Stimulated activated CD8-positive, alpha-beta memory T cell treated with anti-CD3 and anti-CD28 coated beads, Interleukin-4, amount 100 ng/mL, for 4 hours (primary cell): ENCODE data around the gene C12orf57.
A peak's percentile ranks its signal among the peaks of the same experiment; 100 is the strongest.

Experiments used
- DNase-seq, 2 donors: peaks; one replicate each; pipeline ENCODE4 v3.0.0-alpha.2; 2020; ENCODE audit warnings: low read depth in 2 of 2, low spot score in 1 of 2

Gene C12orf57

DNA sequence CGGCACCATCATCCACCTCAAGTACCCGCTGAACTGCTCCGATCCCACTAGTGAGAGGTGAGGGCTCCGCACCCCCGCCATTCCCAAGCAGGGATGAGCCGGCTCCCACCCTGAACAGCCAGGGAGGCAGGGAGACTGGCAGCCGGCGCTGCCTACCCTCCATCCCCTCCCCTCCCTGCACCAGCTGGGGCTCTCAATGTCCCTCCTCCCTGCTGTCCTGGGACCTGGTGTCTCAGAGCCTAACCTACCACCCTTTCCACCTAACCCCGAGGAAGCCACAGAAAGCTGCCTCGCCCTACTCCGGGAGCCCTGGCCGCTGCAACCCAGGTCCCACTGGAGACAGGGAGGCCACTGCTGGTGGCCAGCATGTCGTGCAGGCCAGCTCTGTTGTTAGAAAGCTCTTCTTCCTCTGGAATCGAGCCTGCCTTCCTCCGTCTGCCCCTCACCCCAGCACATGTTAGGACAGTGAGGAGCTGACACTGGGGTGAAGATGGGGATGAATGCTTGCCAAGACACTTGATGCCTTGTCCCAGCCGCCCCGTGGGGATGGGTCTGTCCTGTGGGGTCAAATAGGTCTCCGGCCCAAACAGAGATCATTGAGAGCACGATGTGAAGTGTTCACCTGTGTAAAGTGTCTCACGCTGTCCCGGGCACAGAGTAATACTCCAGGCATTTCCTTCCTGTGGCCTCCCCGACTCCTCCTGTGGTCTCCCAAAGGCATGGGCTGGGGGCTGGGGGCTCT, 8.5 kb downstream of the C12orf57 start:
- no peak for DNase-seq

- DNase-seq: no peak
These were observed 9.1 kb downstream of the C12orf57 start for GRCh38 chr12:6952863-6953441.

GRCh38 chr12:6953442-6954315, 9.9 kb downstream of the C12orf57 start:
- peak; percentile 79 to 84 for DNase-seq

DNA sequence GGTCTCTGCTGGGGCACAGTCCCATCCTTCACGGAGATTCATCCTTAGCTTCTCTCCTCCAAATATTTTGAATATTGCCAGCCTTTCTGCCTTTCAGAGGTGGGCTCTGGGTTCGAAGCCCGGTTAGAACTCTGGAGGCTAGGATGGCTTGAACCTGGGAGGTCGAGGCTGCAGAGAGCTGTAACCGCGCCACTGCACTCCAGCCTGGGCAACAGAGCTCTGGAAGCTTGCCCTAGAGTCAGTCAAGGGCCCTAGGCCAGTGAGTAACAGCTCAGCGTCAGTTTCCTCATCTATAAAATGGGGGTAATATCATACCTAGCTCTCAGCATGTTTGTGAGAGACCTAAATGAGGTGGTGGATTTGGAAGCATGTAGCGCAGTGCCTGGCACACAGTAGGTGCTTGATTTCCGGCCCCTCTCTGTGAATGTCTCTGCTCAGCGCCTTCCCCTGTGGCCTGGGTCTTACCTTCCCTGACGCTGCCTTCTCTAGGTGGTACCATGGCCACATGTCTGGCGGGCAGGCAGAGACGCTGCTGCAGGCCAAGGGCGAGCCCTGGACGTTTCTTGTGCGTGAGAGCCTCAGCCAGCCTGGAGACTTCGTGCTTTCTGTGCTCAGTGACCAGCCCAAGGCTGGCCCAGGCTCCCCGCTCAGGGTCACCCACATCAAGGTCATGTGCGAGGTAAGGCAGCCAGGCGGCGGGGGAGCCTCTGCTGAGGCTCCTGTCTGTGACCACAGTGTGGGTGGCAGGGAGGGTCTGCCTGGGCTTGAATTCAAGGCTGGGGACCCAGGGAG, 10.7 kb downstream of the C12orf57 start:
- DNase-seq: no peak

DNA sequence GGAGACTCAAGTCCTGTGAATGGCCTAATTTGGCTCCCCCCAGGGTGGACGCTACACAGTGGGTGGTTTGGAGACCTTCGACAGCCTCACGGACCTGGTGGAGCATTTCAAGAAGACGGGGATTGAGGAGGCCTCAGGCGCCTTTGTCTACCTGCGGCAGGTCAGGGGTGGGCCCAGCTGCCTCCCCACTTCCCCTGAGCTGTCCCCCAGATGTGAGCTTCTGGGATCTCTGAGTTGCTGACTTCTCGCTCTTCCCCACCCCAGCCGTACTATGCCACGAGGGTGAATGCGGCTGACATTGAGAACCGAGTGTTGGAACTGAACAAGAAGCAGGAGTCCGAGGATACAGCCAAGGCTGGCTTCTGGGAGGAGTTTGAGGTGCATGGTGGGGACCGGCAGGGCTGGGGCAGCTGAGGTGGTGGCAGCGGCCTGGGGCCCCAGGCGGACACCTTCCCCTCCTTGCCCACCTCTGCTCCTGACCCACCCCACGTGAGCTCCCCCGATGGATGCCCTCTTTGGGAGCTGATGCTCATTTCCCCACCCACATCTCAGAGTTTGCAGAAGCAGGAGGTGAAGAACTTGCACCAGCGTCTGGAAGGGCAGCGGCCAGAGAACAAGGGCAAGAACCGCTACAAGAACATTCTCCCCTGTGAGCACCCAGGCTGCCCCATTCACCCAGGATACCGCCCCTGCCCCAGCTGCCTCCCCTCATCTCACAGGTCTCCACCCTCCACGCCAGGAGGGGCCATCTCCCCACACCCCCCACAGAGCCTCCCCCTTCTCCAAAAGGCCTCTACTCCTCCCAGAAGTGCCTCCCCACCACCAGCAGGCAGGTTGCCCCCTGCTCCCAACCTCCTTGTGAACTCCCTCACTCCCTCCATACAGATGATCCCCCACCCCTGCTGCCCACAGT, 11.5 kb downstream of the C12orf57 start:
- DNase-seq: no peak

DNA sequence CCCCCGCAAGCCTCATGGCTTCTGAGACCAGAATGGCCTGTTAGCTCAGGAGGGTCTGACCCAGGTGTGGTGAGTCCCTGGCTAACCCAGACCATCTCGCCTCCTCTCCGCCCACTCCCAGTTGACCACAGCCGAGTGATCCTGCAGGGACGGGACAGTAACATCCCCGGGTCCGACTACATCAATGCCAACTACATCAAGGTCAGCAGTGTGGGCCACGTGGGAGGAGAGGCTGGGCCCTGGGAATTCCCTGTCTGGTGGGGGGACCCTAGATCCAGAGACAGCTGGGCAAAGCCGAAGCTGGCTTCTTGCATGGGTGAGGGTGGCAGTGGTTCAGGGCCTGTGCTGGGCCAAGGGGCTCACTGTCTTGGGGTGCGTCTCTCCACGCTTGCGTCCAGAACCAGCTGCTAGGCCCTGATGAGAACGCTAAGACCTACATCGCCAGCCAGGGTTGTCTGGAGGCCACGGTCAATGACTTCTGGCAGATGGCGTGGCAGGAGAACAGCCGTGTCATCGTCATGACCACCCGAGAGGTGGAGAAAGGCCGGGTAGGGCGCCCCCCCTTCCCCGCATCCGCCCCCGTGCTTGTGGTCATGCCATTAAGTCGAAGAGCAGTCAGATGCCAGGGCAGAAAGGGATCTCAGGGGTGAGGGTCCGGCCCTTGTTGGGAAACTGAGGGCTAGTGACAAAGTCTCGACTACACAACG, 12.4 kb downstream of the C12orf57 start:
- DNase-seq: no peak

DNA sequence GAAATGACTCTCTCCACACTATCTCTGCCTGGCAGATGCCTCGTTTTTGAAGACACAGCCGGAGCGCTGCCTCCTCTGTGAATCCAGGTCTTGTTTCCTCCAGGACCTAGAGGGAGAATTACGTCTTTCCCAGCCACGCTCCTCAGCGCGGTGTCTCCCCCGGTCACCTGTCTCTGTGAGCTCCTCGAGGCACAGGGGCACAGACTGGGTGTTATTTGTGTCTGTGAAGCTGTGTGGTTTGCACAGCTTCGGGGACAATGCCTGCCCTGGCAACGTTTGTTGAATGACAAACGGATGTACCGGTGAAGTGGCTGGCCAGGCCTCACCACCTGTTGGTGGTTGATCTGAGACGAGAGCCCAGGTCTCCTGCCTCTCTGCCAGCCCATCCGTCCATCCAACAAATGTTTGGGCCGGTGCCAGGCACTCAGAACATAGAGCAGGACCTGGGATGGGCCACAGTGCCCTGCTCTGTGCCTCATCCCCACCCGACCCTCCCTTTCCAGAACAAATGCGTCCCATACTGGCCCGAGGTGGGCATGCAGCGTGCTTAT, 13.4 kb downstream of the C12orf57 start:
- no peak for DNase-seq

DNA sequence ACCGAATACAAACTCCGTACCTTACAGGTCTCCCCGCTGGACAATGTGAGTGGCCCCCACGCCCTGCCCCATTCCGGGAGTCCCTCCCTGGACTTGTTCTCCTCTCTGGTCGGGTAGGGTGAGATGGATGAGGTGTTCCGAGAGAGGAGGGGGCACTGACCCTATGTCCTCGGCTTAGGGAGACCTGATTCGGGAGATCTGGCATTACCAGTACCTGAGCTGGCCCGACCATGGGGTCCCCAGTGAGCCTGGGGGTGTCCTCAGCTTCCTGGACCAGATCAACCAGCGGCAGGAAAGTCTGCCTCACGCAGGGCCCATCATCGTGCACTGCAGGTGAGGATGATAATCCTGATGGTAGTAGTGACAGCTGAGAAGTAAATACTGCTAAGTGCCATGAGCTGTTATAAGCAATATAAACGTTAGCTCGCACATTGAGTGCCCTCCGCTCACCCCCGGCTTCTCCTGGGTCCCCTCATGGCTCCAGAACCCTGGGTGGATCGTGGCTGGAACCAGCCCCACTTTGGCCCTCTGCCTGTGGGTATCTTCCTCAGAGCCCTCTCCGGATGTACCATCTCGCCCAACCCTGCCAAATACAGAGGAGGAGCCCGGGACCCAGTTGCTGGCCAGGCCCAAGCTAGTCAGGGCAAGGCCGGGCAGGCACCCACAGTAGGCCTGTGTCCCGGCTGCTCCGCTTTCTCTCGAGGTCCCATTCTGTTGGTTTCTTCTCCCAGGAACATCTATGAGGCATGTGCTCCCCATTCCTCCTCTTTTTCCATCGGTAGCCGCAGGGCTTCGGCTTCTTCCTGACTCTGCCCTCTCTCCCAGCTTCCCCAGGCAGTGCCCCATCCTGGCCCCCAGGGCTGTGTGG, 14.2 kb downstream of the C12orf57 start:
- no peak for DNase-seq

DNA sequence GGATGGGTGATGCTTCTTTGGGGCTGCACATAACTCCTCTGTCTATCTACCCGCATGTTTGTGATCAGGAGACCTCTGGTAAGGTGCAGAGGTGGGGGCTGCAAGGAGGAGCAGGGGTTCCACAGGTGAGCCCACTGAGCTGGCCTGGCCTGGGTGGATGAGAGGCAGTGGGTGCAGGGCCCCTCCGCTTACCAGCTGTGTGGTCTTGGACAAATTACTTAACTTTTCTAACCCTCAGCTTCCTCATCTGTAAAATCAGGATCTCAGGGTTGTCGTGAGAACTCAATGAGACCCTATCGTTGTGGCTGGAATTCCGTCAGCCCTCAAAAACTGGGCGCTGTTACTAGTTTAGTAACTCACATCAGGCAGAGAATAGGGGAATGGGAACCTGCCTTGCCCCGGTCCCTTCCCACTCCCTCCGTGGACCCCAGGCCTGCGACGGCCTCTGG, 14.8 kb downstream of the C12orf57 start:
- DNase-seq: no peak

DNA sequence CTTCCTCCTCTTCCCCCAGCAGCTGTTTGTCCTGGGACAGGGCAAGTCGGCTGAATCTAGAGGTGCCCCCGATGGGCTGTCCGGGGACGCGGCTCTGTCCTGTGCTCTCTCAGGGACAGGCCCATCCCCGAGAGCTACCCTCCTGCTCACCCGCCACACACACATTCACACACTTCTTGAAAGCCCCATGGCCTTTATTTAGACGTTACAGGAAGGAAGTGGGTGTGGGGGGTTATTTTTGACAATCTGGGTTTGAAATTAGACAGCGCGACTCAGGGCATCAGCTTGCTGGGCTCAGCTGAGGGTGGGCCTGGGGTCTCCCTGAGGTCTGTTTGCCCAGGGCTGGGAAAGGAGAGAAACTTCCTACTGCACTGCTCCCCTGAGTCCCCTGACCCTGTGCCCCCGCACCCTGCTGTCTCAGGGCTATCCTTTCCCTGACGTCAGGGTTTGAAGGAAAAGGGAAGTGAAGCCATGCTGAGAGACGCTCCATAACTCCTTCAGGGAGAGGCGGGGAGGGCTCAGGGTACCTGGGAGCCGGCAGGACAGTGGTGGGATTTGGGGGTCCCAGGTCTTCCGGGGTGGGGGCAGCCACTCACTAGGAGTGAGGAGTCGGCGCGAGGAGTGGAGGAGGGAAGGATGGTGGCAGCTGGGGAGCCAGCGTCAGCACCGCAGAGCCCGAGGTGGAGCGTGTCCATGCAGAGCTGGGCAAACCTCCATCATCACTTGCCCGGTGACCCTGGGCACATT, 15.4 kb downstream of the C12orf57 start:
- no peak for DNase-seq

- DNase-seq: no peak
These were observed 16.2 kb downstream of the C12orf57 start for GRCh38 chr12:6959805-6960592.

DNA sequence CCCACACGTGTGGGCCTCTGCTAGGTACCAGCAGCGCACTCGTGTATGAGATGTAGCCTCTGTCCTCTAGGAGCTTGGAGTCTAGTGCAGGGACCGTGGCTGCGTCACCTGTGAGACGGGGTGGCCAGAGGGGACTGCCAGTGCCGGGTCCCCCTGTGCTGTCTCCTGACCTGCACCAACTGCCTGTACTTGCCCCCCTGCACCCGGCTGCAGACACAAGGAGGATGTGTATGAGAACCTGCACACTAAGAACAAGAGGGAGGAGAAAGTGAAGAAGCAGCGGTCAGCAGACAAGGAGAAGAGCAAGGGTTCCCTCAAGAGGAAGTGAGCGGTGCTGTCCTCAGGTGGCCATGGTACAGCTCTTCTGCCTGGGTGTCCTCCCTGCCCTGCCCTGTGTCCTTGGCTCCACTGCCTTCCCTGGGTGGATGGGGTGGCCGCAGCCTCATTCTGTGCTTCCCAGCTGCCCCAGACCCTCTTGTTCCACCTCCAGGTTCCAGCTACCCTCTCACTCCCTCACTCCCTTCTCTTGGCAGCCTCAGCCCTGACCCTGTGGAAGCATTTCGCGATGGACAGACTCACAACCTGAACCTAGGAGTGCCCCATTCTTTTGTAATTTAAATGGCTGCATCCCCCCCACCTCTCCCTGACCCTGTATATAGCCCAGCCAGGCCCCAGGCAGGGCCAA, 16.9 kb downstream of the C12orf57 start:
- DNase-seq: no peak

- peak; percentile 89 to 96 for DNase-seq
These were observed 17.5 kb downstream of the C12orf57 start for GRCh38 chr12:6961278-6961694.

DNA sequence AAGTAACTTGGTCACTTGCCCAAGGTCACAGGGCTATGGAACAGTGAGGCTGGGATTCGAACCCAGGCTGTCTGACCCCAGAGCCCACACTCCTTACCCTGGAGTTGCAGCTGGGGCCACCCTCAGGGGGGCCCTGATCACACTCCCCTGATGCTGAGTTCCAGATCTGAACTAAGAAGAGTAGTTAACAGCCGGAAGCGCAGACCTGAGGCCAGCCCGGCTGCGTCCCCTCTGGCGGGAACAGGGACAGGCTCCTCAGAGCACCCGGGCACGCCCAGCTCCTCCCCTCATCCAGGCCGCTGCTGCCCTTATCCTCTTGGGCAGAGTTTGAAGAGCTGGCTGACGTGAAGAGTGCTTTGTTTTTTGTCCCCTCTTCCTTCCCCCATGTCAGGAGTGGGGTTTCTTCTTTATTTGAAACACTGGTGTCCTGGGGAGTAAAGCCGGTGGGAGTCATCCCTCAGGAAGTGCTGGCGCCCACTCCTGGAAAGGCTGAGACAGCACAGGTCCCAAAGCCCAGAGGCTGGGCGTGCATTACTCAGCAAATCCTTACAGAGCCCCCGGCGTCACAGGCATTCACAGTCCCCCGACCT, 18.0 kb downstream of the C12orf57 start:
- no peak for DNase-seq

DNA sequence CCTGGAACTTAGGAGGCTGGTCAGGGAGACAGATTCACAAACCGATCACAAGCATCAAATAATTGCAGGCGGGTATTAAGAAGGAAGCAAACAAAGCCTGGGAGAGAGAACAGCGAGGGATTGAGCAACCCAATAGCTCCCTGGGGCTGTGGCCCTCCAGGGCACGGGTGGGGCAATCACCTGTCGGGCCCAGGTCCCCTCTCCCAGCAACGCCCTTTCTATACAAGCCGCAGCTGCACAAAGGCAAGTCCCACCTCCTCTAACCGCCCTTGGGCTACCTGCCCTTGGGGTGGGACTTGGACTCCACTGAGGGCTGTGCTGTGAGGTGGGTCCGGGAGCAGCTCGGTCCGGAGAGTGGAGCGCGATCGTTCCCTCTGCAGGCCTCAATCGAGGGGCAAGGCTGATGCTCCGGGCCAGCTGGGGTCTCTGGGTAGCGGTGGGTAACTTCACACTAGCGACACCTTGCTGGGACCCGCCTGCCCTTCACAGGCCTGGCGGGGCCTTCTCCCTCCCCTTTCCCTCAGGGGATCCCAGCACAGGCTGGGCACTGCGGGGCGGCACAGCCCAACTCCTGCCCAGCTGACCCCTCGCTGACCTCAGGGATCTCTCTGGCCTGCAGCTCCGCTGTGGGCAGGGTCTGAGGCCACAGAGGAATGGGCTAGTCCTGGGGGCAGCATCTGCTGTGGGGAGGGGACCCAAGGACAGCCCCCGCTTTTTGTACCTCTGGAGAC, 18.6 kb downstream of the C12orf57 start:
- no peak for DNase-seq
